ENCODE measurements around the gene MYLK. TPM values are rescaled to one million over a fixed set of nuclear protein-coding genes. Genes with fewer than 3 reads are reported as not detected.

The MYLK gene
- total and polyA plus RNA-seq, 2 experiments from 2014 or later: 13.1 to 27.1 TPM

DNA sequence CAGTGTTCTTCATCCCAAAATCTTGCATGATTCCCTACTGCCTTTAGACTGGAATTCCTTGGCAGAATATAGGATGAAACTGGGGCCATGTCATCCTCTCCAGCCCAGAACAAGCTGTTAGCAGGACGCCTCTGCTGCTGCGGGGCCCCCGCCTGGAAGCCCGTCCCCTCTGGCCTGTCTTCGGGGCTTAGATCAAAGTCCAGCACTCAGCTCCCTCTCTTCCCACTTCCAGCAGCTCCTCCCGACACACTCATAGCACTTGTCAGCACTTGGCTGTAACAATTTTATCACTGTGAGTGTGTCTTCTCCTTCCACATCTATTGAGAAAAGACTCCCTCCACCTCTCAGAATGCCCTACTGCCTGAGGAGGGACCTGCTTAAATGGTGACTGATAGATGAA lies 187.3 kb downstream of the MYLK start:
- no peaks in the 10 kb centered on the region for H3K9me2 ChIP-seq (replicated peaks; ENCODE audit: insufficient read depth)

DNA sequence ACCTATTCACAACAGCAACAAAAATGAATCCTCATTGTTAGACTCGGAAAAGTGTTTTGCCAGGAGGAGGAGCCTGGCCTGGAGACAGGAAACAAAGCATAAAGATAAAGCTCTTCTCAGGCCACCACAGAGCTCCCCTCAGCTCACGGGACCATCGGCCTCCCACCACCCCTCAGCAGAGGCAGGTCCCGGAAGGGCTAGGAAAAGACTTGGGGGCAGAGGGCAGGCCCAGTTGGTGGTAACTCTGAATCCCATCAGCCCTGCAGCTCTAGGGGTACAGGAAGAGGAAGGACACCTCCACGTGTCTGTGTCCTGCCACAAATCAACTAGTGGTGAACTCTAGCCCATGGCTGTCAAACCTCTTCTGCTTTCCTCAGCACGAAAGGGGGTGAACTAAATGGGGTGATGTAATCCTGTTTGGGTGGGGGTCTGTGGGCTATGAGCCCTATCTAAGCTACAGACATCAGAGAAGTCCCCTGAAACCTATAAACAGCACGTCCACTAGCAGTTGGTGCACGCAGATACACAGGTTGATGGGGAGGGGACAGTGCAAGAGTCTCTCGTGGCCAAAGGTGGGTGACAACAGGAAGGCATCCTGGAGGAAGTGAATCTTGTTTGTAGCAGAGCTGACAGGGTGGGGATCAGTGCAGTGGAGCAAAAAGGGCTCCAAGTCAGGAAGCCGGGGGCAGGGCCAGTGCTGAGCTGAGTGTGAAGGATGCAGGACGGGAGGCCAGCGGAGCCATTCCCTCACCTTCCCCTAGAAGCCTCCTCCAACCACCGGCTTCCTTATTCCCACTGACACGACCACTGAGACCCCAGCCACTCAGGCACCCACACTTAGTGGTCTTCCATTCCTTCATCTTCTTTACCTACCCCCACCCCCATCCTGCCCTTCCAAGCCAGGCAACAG lies 188.1 kb downstream of the MYLK start:
- WGBS (ENCODE audit: low lambda C conversion rate, missing lambda C conversion rate): 81% methylated on average over 14 of the region's 14 CpGs
- Histone ChIP-seq H3K79me2 (no peaks in the 10 kb centered on the region), H3K9me3 (ENCODE audit: low read depth) (no peaks in the 10 kb centered on the region), H3K27me3 (no peaks in the 10 kb centered on the region), H3K4me1 (ENCODE audit: insufficient read depth) (peaks cover 33% of the 10 kb centered on the region), H3K9me2 (replicated peaks; ENCODE audit: insufficient read depth) (no peaks in the 10 kb centered on the region), H4K20me1 (ENCODE audit: insufficient read depth, poor library complexity, severe bottlenecking) (no peaks in the 10 kb centered on the region), H3K36me3 (replicated peaks; ENCODE audit: insufficient read depth, low read depth) (no peaks in the 10 kb centered on the region), H3K4me2 (peak overlapping the region; percentile 48), H2AFZ (no peak overlapping the region), H3K4me3 (no peak overlapping the region), H3K27ac (peak overlapping the region; percentile 47)
- no peak for DNase-seq (ENCODE audit: low spot score)
- TF ChIP-seq EZH2phosphoT487 (IDR thresholded peaks at IDR 0.05; ENCODE audit: low read depth, severe bottlenecking, unreplicated experiment) (no peak), EZH2 (IDR thresholded peaks at IDR 0.05; ENCODE audit: borderline replicate concordance) (no peak)
- TF ChIP-seq, protein P1, sequence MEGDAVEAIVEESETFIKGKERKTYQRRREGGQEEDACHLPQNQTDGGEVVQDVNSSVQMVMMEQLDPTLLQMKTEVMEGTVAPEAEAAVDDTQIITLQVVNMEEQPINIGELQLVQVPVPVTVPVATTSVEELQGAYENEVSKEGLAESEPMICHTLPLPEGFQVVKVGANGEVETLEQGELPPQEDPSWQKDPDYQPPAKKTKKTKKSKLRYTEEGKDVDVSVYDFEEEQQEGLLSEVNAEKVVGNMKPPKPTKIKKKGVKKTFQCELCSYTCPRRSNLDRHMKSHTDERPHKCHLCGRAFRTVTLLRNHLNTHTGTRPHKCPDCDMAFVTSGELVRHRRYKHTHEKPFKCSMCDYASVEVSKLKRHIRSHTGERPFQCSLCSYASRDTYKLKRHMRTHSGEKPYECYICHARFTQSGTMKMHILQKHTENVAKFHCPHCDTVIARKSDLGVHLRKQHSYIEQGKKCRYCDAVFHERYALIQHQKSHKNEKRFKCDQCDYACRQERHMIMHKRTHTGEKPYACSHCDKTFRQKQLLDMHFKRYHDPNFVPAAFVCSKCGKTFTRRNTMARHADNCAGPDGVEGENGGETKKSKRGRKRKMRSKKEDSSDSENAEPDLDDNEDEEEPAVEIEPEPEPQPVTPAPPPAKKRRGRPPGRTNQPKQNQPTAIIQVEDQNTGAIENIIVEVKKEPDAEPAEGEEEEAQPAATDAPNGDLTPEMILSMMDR (IDR thresholded peaks at IDR 0.05; ENCODE audit: poor library complexity): no peak

More for the DNA sequence above, 187.3 kb downstream of the MYLK start:
- H3K27me3 ChIP-seq: no peaks in the 10 kb centered on the region
- H3K9me3 ChIP-seq (ENCODE audit: low read depth): no peaks in the 10 kb centered on the region
- peak; percentile 51 for DNase-seq (ENCODE audit: low spot score)
- no peak overlapping the region for H3K4me3 ChIP-seq
- H4K20me1 ChIP-seq (ENCODE audit: insufficient read depth, poor library complexity, severe bottlenecking): no peaks in the 10 kb centered on the region
- no peak overlapping the region for H2AFZ ChIP-seq
- H3K36me3 ChIP-seq (replicated peaks; ENCODE audit: insufficient read depth, low read depth): no peaks in the 10 kb centered on the region
- 15% methylated on average over 6 of the region's 6 CpGs for WGBS (ENCODE audit: low lambda C conversion rate, missing lambda C conversion rate)
- TF ChIP-seq, protein P1 (IDR thresholded peaks at IDR 0.05; ENCODE audit: poor library complexity): no peak
- TF ChIP-seq EZH2 (IDR thresholded peaks at IDR 0.05; ENCODE audit: borderline replicate concordance) (no peak), EZH2phosphoT487 (IDR thresholded peaks at IDR 0.05; ENCODE audit: low read depth, severe bottlenecking, unreplicated experiment) (no peak)
- no peaks in the 10 kb centered on the region for H3K79me2 ChIP-seq
- peaks cover 37% of the 10 kb centered on the region for H3K4me1 ChIP-seq (ENCODE audit: insufficient read depth)
- H3K27ac ChIP-seq: peak overlapping the region; percentile 47
- H3K4me2 ChIP-seq: peak overlapping the region; percentile 48

DNA sequence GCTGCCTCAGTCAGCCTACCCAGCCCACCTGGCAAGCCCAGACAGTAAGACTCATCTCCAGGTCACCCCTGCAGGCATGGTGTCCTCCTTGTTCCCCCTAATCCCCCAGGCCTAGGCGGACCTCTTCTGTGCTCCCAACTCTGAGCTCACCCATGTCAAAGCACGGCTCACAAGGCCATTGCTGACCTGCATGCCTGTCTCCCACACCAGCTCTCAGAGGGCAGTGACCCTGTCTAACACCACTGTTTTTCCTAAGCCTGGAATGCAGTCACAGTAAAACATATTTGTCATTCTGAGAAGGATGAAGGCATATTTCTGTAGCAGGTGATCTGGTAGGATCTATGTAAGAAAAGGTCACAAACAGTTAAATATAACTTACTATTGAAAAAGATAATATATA lies 189.0 kb downstream of the MYLK start:
- no peak overlapping the region for H3K27ac ChIP-seq
- H3K4me2 ChIP-seq: no peak overlapping the region
- peaks cover 31% of the 10 kb centered on the region for H3K4me1 ChIP-seq (ENCODE audit: insufficient read depth)

More for the DNA sequence above, 189.0 kb downstream of the MYLK start:
- H3K9me3 ChIP-seq (ENCODE audit: low read depth): no peaks in the 10 kb centered on the region
- WGBS (ENCODE audit: low lambda C conversion rate, missing lambda C conversion rate): 71% methylated on average over 2 of the region's 2 CpGs
- H3K27me3 ChIP-seq: no peaks in the 10 kb centered on the region
- TF ChIP-seq EZH2 (IDR thresholded peaks at IDR 0.05; ENCODE audit: borderline replicate concordance) (no peak), EZH2phosphoT487 (IDR thresholded peaks at IDR 0.05; ENCODE audit: low read depth, severe bottlenecking, unreplicated experiment) (no peak)
- TF ChIP-seq, protein P1 (IDR thresholded peaks at IDR 0.05; ENCODE audit: poor library complexity): no peak
- no peak for DNase-seq (ENCODE audit: low spot score)
- no peaks in the 10 kb centered on the region for H3K9me2 ChIP-seq (replicated peaks; ENCODE audit: insufficient read depth)
- no peaks in the 10 kb centered on the region for H3K36me3 ChIP-seq (replicated peaks; ENCODE audit: insufficient read depth, low read depth)
- H3K4me3 ChIP-seq: no peak overlapping the region
- no peak overlapping the region for H2AFZ ChIP-seq
- no peaks in the 10 kb centered on the region for H3K79me2 ChIP-seq
- H4K20me1 ChIP-seq (ENCODE audit: insufficient read depth, poor library complexity, severe bottlenecking): no peaks in the 10 kb centered on the region
